GM19025 (cell line): Measurements from ENCODE around the gene ZNF479.
"Not testable (repeated sequence)": the region's sequence is repeated elsewhere in the genome, so short reads cannot be mapped to it uniquely, and the experiment has no call there.

ENCODE experiments used
- ATAC-seq: cut with Tn5 transposase; IDR thresholded peaks from one replicate; pipeline ENCODE4 v1.9.1; 2021; ENCODE audit warnings: mild to moderate bottlenecking, low read depth, moderate library complexity; ENCODE audit not compliant: unreplicated experiment

Gene ZNF479

DNA sequence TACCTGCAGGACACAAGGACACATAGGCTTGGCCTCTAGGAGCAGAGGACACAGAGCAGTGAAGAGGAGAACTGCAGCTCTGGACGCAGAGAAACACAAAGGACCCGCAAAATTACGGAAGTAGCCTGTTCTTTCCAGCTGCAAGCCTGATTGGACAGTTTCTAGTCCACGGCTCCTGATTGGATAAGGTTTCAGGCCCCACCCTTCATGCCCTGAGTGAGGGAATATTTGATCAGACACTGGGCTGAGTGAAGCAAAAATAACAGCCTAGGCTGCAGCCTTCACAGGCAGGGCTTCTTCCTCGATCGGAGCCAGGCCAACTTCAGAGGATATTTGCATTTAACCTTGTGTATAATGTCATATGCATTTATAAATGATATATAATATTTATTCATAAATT lies at the start of gene ZNF479:
Gene ZNF479, minus strand, starts transcription at position 101 of the 400 bp plus-strand sequence. CDS start 112 bp downstream, outside the sequence.
- ATAC-seq: not testable (repeated sequence)

DNA sequence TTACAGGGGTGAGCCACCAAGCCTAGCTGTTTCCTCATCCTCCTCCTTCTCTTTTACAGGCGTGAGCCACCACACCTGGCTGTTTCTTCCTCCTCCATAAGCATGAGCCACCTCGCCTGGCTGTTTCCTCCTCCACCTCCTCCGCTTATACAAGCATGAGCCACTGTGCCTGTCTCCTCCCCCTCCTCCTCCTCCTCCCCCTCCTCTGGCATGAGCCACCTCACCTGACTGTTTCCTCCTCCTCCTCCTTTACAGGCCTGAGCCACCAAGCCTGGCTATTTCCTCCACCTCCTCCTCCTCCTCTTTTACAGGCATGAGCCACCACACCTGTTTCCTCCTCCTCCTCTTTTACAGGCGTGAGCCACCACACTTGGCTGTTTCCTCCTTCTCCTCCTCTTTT lies 49.8 kb upstream of the ZNF479 start:
- no peak for ATAC-seq

- no peak for ATAC-seq
These were observed 49.0 kb upstream of the ZNF479 start for GRCh38 chr7:57181281-57181680.

DNA sequence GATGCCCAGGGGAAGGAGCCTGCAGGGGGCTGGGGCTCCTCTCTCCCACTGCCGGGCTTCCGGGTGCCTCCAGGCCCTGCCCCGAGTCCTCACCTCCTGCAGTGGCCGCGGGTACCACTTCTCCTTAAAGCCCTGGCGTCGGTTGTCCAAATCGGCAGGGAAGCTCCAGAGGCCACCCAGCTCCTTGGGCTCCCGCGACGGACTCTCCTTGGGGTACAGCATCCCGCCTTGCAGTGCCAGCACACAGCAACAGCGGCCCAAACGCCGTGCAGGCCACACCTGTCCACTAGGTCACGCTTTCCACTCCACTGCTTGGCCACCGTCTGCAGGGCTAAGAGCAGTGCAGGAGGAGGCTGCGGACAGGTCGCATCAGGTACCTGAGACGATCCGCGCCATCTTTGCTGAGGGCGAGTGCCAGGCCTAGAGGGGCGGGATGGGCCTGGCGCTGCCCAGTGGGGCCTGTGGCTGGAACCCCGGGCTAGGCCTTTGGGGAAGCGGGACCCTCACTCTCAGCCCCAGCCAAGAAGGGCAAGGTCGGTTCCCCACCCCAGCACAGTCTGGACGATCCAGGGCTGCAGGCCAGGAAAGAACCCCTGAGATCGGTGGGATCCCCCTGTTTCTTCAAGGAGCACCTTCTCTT lies 47.7 kb upstream of the ZNF479 start:
- ATAC-seq: no peak

- ATAC-seq: no peak
These were observed 46.5 kb upstream of the ZNF479 start for GRCh38 chr7:57178768-57179139.

- ATAC-seq: no peak
These were observed 45.9 kb upstream of the ZNF479 start for GRCh38 chr7:57177856-57178767.

DNA sequence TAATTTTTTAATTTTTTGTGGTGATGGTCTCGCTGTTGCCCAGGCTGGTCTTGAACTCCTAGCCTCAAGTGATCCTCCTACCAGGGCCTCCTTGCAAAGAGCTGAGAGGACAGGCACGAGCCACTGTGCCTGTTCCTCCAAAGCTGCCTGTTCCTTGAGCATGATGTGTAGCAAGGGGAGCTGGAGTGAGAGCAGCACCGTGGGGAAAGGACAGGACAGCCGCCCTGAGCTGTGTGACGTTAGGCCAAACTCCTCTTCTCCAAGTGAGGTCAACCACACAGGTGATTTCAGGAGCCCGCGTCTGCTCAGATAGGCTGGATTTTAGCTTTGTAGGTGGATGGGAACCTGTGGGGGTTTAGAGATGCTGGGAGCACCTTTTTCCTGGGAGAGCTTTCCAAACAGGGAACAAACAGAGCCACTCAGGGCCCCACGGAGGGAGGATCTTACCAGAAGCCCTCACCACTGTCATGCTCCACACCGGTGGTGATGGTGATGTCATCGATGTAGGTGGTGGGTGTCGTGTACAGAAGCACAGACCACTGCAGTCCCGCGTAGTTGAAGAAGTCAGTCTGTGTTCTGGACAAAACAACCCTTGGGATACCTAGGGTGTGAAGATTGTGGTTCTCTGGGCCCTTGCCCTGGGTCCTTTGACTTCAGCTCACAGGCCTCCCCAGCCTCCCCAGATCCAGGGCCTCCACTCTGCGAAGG lies 44.8 kb upstream of the ZNF479 start:
- ATAC-seq: no peak

DNA sequence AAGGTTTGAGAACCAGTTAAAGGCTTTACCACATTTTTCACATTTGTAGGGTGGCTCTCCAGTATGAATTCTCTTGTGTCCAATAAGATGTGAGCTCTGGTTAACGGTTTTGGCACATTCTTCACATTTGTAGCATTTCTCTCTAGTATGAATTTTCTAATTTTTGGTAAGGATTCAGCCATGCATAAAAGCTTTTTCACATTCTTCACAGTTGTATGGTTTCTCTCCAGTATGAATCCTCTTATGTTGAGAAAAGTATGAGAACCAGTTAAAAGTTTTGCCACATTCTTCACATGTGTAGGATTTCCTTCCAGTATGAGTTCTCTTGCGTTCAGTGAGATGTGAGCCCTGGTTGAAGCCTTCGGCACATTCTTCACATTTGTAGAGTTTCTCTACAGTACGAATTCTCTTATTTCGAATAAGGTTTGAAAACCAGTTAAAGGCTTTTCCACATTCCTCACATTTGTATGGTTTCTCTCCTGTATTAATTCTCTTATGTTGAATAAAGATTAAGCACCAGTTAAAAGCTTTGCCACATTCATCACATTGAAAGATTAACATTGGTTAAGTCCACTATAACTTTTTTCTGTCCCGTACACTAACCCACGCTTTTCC lies 33.2 kb upstream of the ZNF479 start:
- no peak for ATAC-seq

DNA sequence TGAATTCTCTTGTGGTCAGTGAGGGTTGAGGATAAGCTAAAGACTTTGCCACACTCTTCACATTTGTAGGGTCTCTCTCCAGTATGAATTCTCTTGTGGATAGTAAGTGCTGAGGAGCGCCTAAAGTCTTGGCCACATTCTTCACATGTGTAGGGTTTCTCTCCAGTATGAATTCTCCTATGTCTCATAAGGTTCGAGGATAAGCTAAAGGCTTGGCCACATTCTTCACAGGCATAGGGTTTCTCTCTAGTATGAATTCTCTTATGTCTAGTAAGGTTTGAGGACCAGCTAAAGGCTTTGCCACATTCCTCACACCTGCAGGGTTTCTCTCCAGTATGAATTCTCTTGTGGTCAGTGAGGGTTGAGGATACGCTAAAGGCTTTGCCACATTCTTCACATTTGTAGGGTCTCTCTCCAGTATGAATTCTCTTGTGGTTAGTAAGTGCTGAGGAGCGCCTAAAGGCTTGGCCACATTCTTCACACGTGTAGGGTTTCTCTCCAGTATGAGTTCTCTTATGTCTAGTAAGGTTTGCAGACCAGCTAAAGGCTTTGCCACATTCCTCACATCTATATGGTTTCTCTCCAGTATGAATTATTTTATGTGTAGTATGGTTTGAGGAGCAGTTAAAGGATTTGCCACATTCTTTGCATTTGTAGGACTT lies 12.0 kb downstream of the ZNF479 start:
- not testable (repeated sequence) for ATAC-seq
